HG02798 (cell line): Measurements from ENCODE around the gene MAIP1.
"Not testable (repeated sequence)": the region's sequence is repeated elsewhere in the genome, so short reads cannot be mapped to it uniquely, and the experiment has no call there.

ENCODE experiments used
- ATAC-seq: cut with Tn5 transposase; IDR thresholded peaks from one replicate; pipeline ENCODE4 v1.9.1; 2021; ENCODE audit warnings: mild to moderate bottlenecking; ENCODE audit not compliant: unreplicated experiment, poor library complexity

The MAIP1 gene, protein sequence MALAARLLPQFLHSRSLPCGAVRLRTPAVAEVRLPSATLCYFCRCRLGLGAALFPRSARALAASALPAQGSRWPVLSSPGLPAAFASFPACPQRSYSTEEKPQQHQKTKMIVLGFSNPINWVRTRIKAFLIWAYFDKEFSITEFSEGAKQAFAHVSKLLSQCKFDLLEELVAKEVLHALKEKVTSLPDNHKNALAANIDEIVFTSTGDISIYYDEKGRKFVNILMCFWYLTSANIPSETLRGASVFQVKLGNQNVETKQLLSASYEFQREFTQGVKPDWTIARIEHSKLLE

DNA sequence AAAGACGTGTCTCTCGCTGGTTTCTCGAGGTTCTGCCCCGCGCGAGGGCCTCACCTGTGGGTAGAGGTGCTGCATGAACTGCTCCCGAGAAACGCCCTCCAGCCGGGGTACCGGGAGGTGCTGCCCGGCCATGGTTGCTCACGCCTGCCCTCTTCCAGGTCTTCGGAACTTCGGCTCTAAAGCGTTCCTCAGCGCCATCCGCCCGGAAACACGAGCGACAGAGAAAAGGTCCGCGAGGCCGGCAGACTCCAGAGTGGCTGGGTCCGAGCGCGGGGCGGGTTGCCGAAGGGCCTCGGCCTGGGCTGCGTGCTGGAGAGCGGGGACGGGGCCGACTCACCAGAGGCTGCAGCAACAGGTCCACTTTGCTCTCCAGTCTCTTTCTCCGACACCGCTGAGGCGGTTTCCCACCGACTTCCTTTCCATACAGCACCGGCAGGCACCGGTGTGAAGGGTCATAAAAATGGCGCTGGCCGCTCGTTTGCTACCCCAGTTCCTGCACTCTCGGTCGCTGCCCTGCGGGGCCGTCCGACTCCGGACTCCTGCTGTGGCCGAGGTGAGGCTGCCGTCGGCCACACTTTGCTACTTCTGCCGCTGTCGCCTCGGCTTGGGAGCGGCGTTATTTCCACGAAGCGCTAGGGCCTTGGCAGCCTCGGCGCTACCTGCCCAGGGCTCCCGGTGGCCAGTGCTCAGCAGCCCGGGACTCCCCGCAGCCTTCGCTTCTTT, at the start of gene MAIP1, which contains the start of gene TYW5:
Gene MAIP1 (plus strand): TSS at position 244 of the 723 bp plus-strand sequence. CDS start 217 bp downstream, at position 461.
Gene TYW5 (minus strand): TSS at position 153 of the 723 bp plus-strand sequence. CDS start 21 bp downstream, at position 132.
- ATAC-seq, result peak; percentile 88

DNA sequence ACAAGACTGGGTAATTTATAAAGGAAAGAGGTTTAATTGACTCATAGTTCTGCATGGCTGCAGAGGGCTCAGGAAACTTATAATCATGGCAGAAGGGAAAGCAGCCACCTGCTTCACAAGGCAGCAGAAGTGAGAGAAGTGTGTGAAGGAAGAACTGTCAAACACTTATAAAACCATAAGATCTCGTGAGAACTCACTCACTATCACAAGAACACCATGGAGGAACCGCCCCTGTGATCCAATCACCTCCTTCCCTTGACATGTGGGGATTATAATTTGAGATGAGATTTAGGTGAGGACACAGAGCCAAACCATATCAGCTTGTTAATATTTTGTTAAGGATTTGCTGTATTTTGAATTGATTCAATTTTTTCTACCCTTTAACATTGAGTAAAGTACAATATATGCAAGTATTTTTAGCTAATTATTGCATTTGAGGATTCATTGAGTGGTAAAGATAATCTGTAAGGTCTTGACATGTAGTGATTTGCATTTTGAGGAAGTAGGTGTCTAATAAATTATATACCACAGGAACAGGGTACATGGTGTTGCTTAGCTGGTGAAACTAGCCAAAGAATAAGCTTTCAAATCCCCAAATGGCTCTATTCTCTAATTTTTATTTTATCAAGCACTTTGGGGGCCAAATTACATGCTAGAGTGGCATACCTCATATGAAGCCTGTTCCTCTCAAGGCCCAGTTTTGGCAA, 48.2 kb upstream of the MAIP1 start:
- ATAC-seq, result no peak

DNA sequence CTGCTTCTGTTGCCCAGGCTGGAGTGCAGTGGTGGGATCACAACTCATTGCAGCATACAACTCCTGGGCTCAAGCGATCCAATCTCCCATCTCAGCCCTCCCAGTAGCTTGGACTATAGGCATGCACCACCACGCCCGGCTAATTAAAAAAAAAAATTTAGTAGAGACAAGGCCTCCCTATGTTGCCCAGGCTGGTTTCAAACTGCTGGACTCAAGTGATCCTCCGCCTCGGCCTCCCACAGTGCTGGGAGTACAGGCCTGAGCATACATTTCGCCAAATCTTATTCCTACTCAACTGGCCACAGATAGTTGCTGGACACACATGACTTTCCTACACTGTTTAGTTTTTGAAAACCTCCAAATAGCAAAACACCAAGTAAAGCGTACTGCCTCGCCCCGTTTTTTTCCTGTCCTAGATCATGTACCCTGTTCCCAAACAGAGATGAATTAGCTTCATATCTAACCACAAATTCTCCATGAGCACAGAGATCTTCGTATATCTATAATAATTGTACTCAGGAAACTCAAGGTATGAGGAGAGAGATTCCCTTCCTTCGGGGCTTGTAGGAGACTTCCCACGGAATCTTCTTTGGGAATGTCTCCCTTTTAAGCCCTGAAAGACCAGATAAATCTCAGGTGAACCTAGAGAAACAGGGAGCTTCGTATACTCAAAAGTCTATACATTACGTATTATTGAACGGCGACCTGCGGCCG, 44.9 kb upstream of the MAIP1 start:
- no peak for ATAC-seq

DNA sequence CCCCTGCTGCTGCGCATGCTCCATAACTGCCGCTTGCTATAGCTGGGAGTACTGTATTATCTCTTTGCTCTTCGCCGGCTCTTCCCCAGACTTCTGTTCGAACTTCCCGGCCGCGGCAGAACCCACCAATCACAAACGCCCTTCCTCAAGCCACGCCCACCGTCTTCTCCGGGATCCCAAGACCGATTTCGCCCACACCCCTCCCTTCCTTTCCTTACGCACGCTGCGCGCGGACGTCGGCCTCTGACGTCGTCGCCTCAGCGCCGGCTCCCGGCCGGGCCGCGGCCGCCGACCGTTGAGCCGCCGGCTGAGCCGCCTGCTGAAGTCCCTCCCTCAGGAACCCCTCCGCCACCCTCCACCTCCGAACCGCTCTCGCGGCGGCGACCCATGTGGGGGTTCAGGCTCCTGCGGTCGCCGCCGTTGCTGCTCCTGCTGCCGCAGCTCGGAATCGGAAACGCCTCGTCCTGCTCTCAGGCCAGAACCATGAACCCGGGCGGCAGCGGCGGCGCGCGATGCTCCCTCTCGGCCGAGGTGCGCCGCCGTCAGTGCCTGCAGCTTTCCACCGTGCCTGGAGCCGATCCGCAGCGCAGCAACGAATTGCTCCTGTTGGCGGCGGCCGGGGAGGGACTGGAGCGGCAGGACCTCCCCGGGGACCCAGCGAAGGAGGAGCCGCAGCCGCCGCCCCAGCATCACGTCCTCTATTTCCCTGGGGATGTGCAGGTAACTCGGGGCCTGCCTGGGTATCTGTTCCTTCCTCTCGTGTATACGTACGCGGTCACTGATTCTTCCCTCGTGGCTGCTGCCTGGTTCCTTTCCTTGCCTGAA, 44.1 kb upstream of the MAIP1 start, which contains the start of gene C2orf69:
Gene C2orf69 (plus strand): TSS at position 242 of the 825 bp plus-strand sequence. CDS start 146 bp downstream, at position 388.
- ATAC-seq, result peak; percentile 94

DNA sequence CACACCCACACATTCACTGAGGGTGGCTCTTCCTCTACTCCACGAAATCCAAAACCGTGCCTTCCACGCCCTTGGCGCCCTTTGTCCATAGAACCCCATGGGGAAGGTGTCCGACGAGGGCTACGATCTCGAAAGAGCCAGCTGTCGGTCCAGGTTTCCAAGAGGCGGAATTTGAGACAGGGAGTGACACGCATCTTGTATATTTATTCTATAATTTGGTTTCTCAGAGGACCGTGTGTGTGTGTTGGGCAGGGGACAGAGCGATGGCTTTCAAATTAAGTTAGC, 43.6 kb upstream of the MAIP1 start:
- no peak for ATAC-seq

DNA sequence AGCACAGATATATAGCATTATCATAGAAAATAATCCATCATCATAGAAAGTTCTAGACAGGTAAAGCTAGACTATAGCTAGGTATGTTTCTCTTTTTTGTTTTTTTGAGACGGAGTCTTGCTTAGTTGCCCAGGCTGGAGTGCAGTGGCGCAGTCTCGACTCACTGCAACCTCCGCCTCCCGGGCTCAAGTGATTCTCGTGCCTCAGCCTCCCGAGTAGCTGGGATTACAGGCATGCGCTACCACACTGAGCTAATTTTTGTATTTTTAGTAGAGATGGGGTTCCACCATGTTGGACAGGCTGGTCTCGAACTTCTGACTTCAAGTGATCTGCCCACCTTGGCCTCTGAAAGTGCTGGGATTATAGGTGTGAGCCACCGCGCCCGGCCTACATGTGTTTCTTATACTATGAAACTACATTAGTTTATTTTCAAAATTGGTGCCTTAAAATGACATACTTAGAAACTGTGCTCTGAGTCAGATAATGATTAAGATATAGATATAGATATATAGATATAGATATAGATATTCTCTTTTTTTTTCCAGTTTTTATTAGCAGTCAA, 42.7 kb upstream of the MAIP1 start:
- not testable (repeated sequence) for ATAC-seq

DNA sequence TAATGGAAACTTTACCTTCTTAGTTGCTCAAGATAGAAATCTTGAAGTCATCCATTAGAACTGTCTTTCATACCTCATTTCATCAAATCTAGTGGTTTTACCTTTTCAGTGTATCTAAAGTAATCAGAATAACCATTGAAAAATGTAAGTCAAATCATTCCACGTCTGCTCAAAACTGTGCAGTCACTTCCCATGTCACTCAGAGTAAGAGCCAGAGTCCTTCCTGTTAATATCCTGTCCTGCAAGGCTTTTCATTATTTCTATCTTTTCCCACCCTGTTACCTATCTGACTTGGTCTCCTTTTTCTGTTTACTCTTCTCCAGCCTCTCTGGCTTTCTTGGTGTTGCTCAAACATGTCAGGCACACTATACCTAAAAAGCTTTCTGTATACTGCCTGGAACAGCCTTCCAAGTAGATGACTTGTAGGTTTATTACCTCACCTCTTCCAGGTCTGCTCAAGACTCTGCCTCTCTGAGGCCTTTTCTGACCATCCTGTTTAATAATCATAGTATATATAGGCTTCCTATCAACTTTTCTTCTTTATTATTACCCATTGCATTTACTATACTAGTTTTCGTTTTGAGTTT, 40.9 kb upstream of the MAIP1 start:
- no peak for ATAC-seq

DNA sequence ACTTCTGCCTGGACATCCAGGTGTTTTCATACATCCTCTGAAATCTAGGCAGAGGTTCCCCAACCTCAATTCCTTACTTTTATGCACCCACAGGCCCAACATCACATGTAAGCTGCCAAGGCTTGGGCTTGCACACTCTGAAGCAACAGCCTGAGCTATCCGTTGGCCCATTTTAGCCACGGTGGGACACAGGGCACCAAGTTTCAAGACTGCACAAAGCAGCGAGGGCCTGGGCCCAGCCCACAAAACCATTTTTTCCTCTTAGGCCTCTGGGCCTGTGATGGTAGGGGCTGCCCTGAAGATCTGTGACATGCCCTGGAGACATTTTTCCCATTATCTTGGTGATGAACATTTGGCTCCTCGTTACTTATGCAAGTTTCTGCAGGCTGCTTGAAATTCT, 38.4 kb upstream of the MAIP1 start:
- no peak for ATAC-seq

DNA sequence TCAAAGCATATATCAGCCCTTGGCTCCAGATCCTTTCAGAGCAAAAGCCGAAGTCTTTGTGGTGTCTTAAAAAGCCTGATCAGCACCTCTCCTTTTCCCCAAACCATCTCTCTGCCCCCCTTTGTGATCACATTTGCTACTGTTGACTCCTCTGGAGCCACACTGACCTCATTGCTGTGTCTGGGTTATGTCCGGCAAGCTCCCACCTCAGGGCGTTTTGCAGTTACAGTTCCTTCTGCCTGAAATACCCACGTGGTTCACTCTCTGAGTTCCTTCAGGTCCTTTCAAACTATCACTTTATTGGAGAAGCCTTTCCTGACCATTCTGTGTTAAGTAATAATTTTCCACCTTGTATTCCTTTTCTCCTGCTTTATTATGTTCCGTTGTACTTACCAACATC, 32.5 kb upstream of the MAIP1 start:
- ATAC-seq, result peak; percentile 67

DNA sequence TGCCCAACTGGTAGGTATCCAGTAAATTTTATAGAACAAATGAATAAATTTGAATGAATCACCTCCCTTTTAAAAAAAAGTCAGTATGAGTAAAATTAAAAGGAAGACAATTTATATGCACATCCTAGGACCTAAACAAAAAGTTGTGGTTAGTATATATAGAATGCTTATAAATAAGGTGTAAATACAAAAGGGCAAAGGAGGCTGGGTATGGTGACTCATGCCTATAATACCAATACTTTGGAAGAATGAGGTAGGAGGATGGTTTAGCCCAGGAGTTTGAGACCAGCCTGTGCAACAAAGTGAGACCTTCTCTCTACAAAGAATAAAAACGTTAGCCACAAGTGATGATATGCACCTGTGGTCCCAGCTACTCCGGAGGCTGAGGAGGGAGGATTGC, 31.5 kb upstream of the MAIP1 start:
- ATAC-seq, result no peak

DNA sequence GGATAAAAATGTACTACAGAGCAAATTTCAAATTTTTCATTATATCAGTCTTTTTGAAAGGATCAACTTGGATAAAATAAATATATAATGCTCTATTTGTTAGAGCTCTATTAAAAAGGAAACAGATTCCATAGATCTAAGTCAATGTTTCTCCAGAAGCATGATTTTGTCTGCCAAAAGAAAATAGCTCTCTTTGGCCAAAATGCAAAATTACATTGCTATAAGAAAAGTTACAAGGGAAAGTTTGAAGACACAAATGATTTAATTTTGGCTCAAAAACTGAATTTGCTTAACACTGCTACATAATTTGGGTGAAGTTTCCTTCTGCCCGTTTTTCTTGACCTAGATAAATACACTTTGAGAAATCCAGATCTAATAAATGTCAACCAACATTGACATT, 28.6 kb upstream of the MAIP1 start:
- no peak for ATAC-seq

DNA sequence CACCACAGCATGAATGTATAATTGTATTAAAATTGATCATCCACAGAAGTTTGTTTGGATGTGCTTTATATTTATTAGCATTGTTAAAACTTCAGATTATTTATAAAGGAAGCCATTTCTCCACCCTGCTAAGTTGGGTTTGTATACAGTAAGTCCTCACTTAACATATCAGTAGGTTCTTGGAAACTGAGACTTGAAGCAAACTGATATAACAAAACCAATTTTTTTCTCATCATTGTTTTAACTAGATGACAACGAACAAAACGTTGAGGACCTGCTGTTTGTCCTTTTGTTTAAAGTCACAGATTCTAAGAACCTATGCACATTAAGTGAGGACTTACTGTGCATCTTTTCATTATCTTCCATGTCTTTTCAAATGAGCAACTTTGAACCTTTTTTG, 27.2 kb upstream of the MAIP1 start:
- no peak for ATAC-seq

DNA sequence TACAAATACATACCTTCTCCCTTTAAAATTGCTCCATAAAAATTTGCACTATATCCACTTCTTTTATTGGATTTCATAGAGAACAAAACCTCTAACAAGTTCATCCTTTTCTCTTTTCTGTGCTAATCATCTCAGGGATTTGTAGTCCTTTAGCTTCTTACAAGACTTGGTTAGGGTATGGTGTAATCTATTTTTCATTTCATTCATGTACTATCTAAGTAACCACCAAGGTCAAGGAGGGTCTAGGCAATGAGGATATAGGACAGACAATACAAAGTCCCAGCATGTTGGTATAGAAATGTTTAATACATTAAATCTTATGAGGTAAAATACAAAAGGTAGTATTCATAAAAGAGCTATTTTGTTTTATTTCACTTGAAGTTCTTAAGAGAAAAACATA, 26.8 kb upstream of the MAIP1 start:
- ATAC-seq, result no peak

DNA sequence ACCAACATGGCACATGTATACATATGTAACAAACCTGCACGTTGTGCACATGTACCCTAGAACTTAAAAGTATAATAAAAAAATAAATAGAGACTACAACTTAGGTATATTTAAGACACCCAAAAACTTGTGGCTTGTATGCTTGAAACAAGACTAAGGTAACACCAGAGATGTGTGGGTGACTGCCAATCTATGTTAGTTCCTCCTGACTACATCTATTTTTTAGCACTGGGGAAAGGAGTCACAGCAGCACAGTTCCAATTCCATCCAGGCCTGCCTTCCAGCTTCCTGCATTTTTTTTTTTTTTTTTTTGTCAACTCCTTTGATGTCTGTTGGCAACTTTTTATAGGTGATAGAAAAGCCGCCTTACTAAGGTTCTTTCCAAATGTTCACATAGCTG, 26.1 kb upstream of the MAIP1 start:
- ATAC-seq, result no peak

DNA sequence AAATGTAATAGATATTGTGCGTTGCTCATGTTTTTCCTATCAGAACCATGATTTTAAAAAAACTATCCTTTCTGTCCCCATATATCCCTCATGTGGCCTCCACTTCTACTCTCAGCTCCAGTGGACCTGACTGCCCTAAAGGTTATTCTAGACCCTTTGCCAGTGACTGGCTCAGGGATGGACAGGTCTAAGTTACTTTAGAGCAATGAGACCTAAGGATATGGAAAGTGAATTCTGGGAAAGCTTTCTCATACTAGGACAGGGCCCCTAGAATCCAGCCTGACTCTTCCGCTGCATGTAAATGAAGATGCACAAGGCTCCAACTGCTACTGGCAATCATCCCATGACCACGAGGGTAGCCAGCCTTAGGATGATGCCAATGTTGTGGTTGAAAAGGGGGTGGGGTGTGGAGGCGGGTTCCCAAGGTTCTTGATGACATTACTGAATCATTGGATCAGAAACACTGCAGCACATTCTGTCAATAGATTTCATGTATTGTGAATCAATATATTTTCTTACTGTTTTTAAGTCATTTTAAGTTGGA, 23.0 kb upstream of the MAIP1 start:
- no peak for ATAC-seq

DNA sequence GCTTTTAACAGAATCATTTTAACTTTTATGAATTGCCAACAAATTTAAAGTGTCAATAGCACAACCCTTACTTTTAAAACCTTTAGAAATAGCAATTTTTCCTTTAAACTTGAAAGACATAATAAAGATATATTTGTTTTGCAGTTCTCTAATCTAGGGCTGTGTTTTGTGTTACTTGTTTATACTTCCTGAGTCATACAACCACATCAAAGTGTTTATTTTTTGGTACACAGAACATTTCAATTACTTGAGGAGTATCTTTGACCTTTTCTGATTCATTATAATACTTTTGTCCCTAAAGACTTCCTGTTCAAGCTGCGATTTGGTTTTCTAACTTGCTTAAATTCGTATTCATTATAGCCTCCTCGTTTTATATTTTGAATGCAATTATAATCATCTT, 21.9 kb upstream of the MAIP1 start:
- no peak for ATAC-seq

DNA sequence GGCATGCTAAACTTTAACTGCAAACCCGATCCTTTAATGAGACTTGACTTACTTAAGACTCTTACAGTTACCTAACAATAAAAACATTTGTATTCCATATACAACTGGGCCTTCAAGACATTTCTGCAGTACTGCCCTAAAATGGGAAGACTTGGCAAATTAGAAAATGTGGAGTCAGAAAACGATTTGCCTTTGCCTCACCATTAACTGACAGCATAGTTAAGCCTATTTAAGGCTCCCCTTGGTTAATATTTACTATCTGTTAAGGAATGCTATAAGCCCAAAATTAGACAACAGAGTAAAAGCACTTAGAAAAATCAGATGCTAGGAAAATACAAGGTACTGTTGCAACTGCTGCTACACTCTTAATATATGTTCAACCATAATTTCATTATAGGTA, 18.8 kb upstream of the MAIP1 start:
- no peak for ATAC-seq

DNA sequence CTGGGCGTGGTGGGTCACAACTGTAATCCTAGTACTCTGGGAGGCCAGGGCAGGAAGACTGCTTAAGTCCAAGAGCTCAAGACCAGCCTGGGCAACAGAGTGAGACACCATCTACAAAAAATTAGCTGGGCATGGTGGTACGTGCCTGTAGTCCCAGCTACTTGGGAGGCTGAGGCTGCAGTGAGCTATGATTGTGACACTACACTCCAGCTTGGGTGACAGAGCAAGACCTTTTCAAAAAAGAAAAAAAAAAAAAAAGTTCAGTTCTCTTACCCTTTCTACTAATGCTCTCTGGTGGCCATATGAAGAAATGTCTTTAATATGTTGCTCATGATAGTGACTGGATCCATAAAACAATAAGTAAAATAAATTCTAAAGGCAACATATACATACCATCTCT, 15.0 kb upstream of the MAIP1 start:
- peak; percentile 53 for ATAC-seq

DNA sequence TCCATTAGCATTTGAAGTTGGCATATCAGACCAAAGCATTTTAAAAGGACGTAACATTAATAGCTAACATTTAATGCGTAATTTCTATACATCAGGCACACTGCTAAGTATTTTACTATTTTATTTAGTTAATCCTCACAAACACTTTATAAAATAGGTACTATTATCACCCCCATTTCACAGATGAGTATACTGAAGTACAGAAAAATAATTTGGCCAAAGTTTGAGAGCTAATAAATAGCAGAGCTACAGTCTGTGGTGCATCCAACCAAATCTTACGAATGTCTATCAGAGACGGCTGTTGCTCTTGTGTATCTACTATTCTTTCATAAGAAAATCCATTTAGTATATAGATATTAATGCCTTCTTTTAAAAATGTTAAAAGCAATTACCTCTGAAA, 12.0 kb upstream of the MAIP1 start:
- no peak for ATAC-seq
